ENCODE data around the gene IQCN. TPM values are rescaled to one million over a fixed set of nuclear protein-coding genes. Genes with fewer than 3 reads are reported as not detected.
A peak's percentile ranks its signal among the peaks of the same experiment; 100 is the strongest.

IQCN gene
- total RNA-seq, 4 donors from 2014 or later: 5.7 to 17.0 (median 8.9) TPM

DNA sequence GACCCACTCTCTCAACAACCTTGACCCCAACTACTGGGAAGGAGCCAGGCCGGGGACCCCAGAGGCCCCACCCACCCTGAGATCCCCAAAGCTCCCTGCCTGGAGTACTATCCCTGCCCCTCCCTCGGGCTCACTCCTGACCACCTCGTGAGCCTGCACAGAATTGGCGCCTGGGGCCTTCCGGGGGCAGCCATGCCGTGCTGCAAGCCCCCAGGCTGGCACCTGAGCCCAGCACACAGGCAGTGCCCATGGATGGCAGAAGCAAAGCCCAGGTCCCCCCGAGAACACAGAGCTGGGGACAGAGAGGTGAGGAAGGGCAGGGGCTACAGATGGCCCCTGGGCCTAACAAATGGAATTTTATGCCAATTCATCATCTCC is 34.7 kb upstream of the IQCN start:
- Histone ChIP-seq H3K4me3 (replicated peaks in 1 of 3) (no peak overlapping the region), H3K9me3 (no peaks in the 10 kb centered on the region), H3K27ac (no peak overlapping the region), H3K36me3 (peaks cover 7 to 10% of the 10 kb centered on the region in 2 donors), H3K4me1 (peaks cover 26 to 54% of the 10 kb centered on the region in 2 donors), H3K27me3 (no peaks in the 10 kb centered on the region)
- 82 to 100% methylated on average over 2 to 5 of the region's 7 CpGs for WGBS, 2 donors
- TF ChIP-seq POLR2A (IDR thresholded peaks at IDR 0.05): no peak
- TF ChIP-seq CTCF (IDR thresholded peaks at IDR 0.05): no peak
- intact Hi-C loops (cut with DNase I): no loop called here
- DNase-seq: no peak

DNA sequence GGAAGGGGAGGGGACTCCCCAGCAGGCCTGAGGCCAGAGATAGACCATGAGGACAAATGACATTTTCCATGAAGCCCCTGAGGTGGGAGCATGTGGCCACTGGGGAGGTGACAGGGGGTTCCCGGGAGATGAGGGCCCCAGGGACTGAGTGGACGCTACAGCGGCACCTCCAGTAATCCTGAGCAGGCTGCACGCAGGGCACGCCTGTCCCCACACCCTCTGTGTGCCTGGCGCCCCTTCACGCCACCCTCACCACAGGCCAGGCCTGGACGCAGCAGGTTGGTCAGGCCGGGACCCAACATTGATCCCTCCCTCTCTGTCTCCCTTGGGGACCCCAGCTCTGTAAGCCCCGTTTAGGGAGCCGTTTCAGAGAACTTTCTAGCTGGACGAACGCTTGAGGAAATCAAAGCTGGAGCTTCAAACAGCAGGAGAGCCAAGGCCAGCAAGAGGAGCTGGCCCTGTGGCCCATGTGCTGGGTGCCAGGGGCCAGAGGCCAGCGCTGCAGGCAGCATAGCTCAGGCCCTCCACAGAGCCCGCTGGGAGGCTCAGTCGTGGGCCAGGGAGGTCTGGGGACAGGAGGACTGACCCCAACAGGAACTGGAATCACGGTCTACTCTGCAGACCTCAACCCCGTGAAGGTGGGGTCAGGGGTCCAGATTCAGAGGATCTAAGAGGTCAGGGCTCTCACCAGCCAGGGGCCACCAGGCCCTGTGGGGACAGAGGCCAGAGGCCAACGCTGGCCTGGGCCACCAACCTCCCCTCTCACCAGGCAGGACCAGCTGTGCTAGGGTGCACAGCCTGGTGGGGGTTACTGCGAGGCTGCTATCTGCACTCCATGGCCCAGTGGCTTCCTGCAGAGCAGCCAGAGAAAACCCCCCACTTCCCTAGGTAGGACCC is 34.0 kb upstream of the IQCN start:
- no peak overlapping the region for H3K4me3 ChIP-seq (replicated peaks in 1 of 3)
- no peaks in the 10 kb centered on the region for H3K27me3 ChIP-seq
- peaks cover 7 to 10% of the 10 kb centered on the region in 2 donors for H3K36me3 ChIP-seq
- peaks cover 28 to 58% of the 10 kb centered on the region in 2 donors for H3K4me1 ChIP-seq
- TF ChIP-seq CTCF (IDR thresholded peaks at IDR 0.05) (no peak), POLR2A (IDR thresholded peaks at IDR 0.05) (no peak)
- peak overlapping the region in 2 of 3 donors; percentile 65 to 96 for H3K27ac ChIP-seq
- H3K9me3 ChIP-seq: no peaks in the 10 kb centered on the region
- 74 to 87% methylated on average over 17 of the region's 20 CpGs for WGBS, 2 donors
- DNase-seq: no peak
- intact Hi-C loops (cut with DNase I): no loop called here

- intact Hi-C loops (cut with DNase I): no loop called here
Observed at GRCh38 chr19:18307271-18307681, 33.0 kb upstream of the IQCN start.

GRCh38 chr19:18306888-18307260 is 32.6 kb upstream of the IQCN start:
- Histone ChIP-seq H3K4me1 (peaks cover 33 to 58% of the 10 kb centered on the region in 2 donors), H3K36me3 (peaks cover 0 to 10% of the 10 kb centered on the region in 2 donors), H3K9me3 (no peaks in the 10 kb centered on the region), H3K27me3 (no peaks in the 10 kb centered on the region), H3K27ac (peak overlapping the region in 2 of 3 donors; percentile 65 to 96), H3K4me3 (replicated peaks in 1 of 3) (no peak overlapping the region)
- 62 to 66% methylated on average over 14 of the region's 14 CpGs for WGBS, 2 donors
- DNase-seq: peak in 1 of 2 donors; percentile 20
- intact Hi-C loops (cut with DNase I): no loop called here
- TF ChIP-seq POLR2A (IDR thresholded peaks at IDR 0.05): no peak

More at GRCh38 chr19:18307271-18307681, 33.0 kb upstream of the IQCN start:
- H3K36me3 ChIP-seq: peaks cover 3 to 10% of the 10 kb centered on the region in 2 donors
- no peaks in the 10 kb centered on the region for H3K27me3 ChIP-seq
- H3K27ac ChIP-seq: peak overlapping the region in 2 of 3 donors; percentile 65 to 96
- TF ChIP-seq CTCF (IDR thresholded peaks at IDR 0.05): no peak
- TF ChIP-seq POLR2A (IDR thresholded peaks at IDR 0.05): no peak
- peaks cover 33 to 58% of the 10 kb centered on the region in 2 donors for H3K4me1 ChIP-seq
- WGBS, 2 donors: 84 to 94% methylated on average over 16 to 19 of the region's 19 CpGs
- H3K4me3 ChIP-seq (replicated peaks in 1 of 3): no peak overlapping the region
- no peaks in the 10 kb centered on the region for H3K9me3 ChIP-seq
- DNase-seq: no peak

DNA sequence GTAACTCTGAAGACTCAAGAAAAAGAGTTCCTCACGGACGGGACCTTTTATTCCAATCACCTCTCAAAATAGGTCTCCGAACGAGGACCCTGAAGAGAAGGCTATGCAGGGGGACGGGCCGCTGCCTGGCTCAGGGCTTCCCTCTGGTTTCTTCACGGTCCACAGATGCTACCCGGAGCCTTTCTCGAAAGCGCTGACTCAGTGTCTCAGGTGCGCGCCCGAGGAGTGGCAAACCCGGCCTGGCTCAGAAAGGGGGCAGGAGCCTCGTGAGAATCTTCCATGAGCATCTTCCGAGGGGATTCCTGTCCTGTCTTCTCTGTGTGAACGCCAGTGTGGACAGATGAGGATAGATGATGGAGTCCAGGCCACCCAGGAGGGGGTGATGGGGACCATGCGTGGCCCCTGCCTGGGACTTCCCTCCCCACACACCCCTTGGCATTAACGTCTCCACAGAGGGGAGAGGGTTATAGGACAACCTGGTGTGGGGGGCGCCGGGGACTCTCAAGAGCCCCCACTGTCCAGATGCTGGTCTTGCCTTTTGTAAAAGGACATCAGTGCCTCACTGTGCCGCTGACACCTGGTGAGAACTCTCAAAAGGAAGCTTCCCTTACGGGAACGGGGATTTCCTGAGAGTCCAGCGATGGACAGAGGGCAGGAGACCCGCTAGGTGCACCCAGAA is 32.1 kb upstream of the IQCN start:
- Histone ChIP-seq H3K27ac (peak overlapping the region in 2 of 3 donors; percentile 65 to 96), H3K9me3 (no peaks in the 10 kb centered on the region), H3K27me3 (no peaks in the 10 kb centered on the region), H3K4me3 (replicated peaks in 1 of 3) (no peak overlapping the region), H3K36me3 (peaks cover 0 to 10% of the 10 kb centered on the region in 2 donors), H3K4me1 (peaks cover 33 to 63% of the 10 kb centered on the region in 2 donors)
- TF ChIP-seq CTCF (IDR thresholded peaks at IDR 0.05): no peak
- TF ChIP-seq POLR2A (IDR thresholded peaks at IDR 0.05): no peak
- no peak for DNase-seq
- 77 to 88% methylated on average over 19 to 24 of the region's 26 CpGs for WGBS, 2 donors
- intact Hi-C loops (cut with DNase I): no loop called here

All from thyroid gland (tissue), 4 donors.